Putamen (tissue), 1 donor: Measurements from ENCODE around the gene PCDHGA2.
"Not testable (repeated sequence)": the region's sequence is repeated elsewhere in the genome, so short reads cannot be mapped to it uniquely, and the experiment has no call there.

Experiments used
- DNase-seq: peaks from one replicate; pipeline ENCODE4 v3.0.0-alpha.2; 2016; ENCODE audit warnings: low spot score

The PCDHGA2 gene

GRCh38 chr5:141349917-141350619, 11.5 kb downstream of the PCDHGA2 start, which contains the start of gene PCDHGB1:
PCDHGB1 (plus strand) TSS chr5:141350099; CDS start chr5:141350261, 162 bp downstream.
- DNase-seq, result no peak

DNA sequence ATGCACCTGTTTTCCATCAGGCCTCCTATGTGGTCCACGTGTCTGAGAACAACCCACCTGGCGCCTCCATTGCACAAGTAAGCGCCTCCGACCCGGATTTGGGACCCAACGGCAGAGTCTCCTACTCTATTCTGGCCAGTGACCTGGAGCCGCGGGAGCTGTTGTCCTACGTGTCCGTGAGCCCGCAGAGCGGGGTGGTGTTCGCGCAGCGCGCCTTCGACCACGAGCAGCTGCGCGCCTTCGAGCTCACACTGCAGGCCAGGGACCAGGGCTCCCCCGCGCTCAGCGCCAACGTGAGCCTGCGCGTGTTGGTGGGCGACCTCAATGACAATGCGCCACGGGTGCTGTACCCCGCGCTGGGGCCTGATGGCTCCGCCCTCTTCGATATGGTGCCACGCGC, 13.0 kb downstream of the PCDHGA2 start:
- no peak for DNase-seq

DNA sequence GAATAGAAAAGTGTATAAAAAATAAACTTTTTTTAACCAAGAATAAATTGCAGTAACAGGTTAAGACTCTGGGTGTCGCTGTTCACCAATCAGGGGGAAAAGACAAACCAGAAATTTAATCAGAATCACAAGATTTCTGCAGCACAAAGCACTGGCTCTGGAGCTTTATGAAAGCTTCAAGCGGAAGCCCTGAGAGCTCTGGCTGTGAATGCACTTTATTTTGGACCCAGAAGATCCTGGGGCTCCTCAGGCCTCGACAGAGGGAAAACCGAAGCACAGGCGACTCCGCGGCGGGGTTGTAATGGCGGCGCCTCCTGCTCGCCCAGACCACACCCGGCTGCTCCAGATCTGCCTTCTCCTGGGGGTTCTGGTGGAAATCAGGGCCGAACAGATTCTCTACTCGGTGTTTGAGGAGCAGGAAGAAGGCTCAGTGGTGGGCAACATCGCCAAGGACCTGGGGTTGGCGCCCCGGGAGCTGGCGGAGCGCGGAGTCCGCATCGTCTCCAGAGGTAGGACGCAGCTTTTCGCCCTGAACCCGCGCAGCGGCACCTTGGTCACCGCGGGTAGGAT, 16.4 kb downstream of the PCDHGA2 start, which contains the start of gene PCDHGA4:
Gene PCDHGA4 (plus strand): TSS at position 122 of the 570 bp plus-strand sequence. CDS start 87 bp downstream, at position 209.
- DNase-seq, result no peak

GRCh38 chr5:141355641-141356040, 17.1 kb downstream of the PCDHGA2 start:
- no peak for DNase-seq

GRCh38 chr5:141356133-141356532, 17.6 kb downstream of the PCDHGA2 start:
- DNase-seq, result no peak

- DNase-seq, result no peak
These were observed 18.4 kb downstream of the PCDHGA2 start for GRCh38 chr5:141356950-141357349.

DNA sequence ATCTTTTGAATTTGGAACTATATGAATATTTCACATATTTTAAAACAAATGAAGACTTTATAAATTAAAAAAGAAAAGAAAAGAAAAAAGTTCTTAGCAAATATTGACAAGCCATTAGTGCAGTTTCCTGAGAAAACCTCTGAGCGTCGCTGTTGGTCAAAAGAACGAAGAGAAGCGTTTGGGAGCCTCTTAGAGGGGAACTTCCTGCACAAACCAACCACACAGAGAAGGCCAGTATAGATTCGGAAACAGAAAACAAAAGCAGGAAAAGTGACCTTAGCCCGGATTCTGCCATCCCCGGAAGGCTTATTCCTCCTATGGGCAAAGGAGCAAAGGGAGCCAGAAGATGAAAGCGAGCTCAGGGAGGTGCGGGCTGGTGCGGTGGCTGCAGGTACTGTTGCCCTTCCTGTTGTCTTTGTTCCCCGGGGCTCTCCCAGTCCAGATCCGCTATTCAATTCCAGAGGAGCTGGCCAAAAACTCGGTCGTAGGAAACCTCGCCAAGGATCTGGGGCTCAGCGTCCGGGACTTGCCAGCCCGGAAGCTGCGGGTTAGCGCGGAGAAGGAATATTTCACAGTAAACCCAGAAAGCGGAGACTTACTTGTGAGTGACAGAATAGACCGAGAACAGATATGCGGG, 21.3 kb downstream of the PCDHGA2 start, which contains the start of gene PCDHGB2:
Gene PCDHGB2 (plus strand): TSS at position 205 of the 637 bp plus-strand sequence. CDS start 142 bp downstream, at position 347.
- no peak for DNase-seq

DNA sequence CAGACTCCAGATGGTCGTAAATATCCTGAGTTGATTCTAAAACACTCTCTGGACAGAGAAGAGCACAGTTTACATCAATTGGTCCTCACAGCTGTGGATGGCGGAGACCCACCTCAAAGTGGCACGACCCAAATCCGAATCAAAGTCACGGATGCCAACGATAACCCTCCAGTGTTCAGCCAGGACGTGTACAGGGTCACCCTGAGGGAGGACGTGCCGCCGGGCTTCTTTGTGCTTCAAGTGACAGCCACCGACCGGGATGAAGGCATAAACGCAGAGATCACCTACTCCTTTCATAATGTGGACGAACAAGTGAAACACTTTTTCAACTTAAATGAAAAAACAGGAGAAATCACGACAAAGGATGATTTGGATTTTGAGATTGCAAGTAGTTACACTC, 22.1 kb downstream of the PCDHGA2 start:
- no peak for DNase-seq

DNA sequence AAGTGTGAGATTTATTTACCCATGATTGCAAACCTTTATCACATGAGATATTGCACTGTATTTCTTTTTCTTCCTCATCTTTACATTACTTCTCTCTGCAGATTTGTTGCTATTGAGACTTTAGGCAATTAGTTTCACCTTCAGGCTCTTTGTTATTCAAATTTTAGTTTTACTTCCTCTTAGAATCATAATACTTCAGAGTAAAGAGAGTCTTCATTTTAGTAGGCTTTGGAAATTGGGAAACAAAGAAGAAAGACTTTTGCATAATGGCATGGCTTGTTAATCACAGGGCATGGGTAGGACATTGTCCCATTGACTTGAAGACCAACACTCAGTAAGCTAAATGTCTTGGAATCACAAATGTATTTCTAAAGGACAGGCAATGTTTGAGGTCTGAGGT, 24.2 kb downstream of the PCDHGA2 start:
- no peak for DNase-seq

DNA sequence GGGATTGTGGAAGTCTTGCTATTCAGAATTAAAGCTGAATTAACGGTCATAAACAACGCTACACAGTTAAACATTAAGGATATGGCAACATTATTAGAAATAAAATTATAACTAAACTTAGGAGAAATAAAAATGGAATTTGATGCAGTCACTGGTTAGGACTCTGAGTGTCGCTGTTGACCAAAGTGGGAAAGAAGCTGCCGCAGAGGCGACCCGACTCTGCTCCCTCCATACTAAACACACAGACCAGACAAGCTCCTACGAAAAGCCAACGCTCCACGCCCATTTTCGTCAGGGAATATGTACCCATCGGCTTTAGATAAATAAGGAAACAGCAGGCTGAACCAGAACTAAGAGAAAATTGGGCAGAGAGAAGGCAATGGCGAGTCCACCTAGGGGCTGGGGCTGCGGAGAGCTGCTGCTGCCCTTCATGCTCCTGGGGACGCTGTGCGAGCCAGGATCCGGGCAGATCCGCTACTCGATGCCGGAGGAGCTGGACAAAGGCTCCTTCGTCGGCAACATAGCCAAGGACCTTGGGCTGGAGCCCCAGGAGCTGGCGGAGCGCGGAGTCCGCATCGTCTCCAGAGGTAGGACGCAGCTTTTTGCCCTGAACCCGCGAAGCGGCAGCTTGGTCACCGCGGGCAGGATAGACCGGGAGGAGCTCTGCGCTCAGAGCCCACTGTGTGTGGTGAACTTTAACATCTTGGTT, 25.5 kb downstream of the PCDHGA2 start, which contains the start of gene PCDHGA5:
Gene PCDHGA5 (plus strand): TSS at position 211 of the 709 bp plus-strand sequence. CDS start 169 bp downstream, at position 380.
- no peak for DNase-seq

- no peak for DNase-seq
These were observed 27.7 kb downstream of the PCDHGA2 start for GRCh38 chr5:141366016-141366896.

DNA sequence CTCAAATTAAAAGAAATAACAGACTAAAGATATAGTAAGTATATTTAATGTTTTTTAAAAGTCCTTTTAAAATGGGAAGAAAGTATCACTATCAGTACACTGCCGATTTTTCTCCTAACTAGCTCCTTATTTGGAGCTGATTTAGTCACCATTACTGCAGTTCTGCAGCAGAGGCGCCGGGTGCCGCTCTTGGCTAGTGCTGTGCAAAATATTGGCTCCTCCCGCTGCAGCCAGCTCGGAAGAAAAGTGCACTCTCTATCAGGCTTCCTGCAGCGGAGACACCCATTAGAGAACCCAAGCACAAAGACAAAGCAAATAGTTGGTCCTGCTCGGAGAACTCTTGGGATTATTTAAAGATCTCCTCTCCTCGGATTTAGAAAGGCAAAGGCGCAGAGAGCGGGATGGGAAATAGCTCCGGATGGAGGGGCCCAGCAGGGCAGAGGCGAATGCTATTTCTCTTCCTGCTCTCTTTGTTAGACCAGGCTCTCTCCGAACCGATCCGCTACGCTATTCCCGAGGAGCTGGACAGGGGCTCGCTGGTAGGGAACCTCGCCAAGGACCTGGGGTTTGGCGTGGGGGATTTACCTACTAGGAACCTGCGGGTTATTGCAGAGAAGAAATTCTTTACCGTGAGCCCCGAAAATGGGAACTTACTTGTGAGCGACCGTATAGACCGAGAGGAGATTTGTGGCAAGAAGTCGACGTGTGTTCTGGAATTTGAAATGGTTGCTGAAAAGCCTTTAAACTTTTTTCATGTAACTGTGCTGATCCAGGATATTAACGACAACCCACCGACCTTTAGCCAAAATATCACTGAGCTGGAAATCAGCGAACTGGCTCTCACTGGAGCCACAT, 31.7 kb downstream of the PCDHGA2 start, which contains the start of gene PCDHGB3:
Gene PCDHGB3 (plus strand): TSS at position 249 of the 855 bp plus-strand sequence. CDS start 153 bp downstream, at position 402.
- DNase-seq, result no peak

DNA sequence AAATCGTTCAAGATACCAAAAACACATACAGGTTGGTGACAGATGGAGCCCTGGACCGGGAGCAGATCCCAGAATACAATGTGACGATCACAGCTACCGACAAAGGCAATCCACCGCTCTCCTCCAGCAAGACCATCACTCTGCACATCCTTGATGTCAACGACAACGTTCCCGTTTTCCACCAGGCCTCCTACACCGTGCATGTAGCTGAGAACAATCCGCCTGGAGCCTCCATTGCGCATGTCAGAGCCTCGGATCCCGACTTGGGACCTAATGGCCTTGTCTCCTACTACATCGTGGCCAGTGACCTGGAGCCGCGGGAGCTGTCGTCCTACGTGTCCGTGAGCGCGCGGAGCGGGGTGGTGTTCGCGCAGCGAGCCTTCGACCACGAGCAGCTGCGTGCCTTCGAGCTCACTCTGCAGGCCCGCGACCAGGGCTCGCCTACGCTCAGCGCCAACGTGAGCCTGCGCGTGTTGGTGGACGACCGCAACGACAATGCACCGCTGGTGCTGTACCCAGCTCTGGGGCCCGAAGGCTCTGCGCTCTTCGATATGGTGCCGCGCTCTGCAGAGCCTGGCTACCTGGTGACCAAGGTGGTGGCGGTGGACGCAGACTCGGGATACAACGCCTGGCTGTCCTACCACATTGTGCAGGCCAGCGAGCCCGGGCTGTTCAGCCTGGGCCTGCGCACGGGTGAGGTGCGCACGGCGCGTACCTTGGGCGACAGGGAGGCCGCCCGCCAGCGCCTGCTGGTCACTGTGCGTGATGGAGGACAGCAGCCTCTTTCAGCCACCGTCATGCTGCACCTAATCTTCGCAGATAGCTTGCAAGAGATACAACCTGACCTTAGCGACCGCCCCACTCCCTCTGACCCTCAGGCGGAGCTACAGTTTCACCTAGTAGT, 33.3 kb downstream of the PCDHGA2 start:
- no peak for DNase-seq

DNA sequence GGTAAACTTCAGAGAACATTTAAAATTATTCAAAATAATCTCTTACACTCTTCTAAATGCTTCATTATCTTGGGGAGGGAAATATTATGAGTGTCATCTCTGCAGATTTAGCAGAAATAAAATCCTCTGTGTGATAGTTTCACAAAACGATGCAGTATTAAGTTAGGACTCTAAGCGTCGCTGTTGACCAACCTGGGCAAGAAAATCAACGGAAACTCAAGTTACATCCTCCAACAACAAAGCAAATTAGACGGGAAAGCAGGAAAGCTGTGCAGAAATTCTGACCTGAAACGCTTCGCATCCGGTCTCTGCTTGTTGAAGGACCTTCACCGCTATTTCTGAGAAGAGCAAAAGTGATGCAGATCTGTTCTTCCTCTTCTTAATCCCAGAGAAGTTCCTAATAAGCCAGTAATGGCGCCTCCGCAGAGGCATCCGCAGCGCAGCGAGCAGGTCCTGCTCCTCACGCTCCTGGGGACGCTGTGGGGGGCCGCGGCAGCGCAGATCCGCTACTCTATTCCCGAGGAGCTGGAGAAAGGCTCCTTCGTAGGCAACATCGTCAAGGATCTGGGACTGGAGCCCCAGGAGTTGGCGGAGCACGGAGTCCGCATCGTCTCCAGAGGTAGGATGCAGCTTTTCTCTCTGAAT, 35.2 kb downstream of the PCDHGA2 start, which contains the start of gene PCDHGA6:
Gene PCDHGA6 (plus strand): TSS at position 219 of the 645 bp plus-strand sequence. CDS start 193 bp downstream, at position 412.
- DNase-seq, result no peak

- no peak for DNase-seq
These were observed 36.1 kb downstream of the PCDHGA2 start for GRCh38 chr5:141374627-141375026.

- DNase-seq, result not testable (repeated sequence)
These were observed 37.0 kb downstream of the PCDHGA2 start for GRCh38 chr5:141375444-141376155.

- no peak for DNase-seq
These were observed 44.1 kb downstream of the PCDHGA2 start, which contains the start of gene PCDHGA7 for GRCh38 chr5:141382469-141383294. PCDHGA7 (plus strand) TSS chr5:141382742; CDS start chr5:141382900, 158 bp downstream.
